CD4-positive, alpha-beta T cell (primary cell): ENCODE measurements around the gene EIF3A. TPM values are rescaled to one million over a fixed set of nuclear protein-coding genes. Genes with fewer than 3 reads are reported as not detected.

Experiments used
- ATAC-seq: fragments of 200-7000 bp; cut with Tn5 transposase; one replicate; pipeline ENCODE4 v1.10.0; 2022; ENCODE audit warnings: mild to moderate bottlenecking; ENCODE audit not compliant: poor library complexity
- CTCF ChIA-PET: fragments of 350-600 bp; sonication (Branson Sonifier 250); formaldehyde crosslinking; loops from one replicate; lab custom pipeline; 2021; ENCODE audit warnings: antibody characterized with exemption, inconsistent platforms; lab: Charles Lee
- POLR2A ChIA-PET: fragments of 350-600 bp; sonication (Branson Sonifier 250); formaldehyde crosslinking; loops from one replicate; lab custom pipeline; 2021; ENCODE audit warnings: antibody characterized with exemption, inconsistent platforms; lab: Charles Lee
- DNase-seq, 14 experiments: peaks; one replicate each; pipeline ENCODE4 v3.0.0-alpha.2; 2013 to 2020; ENCODE audit warnings: mixed read lengths in 2 of 14
- H3K27ac ChIP-seq, 2 donors: one replicate each; pipeline versions ENCODE4 v1.5.1 to v1.7.0; 2013; ENCODE audit warnings: low read length in 2 of 2, low read depth in 1 of 2, mild to moderate bottlenecking in 1 of 2
- H3K27me3 ChIP-seq, 2 experiments: 1 replicate in 1 of 2; 2 replicates in 1 of 2; pipeline versions ENCODE4 v1.6.1 to v1.7.0; 2013; ENCODE audit warnings: low read length in 2 of 2, control low read depth in 1 of 2, mild to moderate bottlenecking in 1 of 2, moderate library complexity in 1 of 2; ENCODE audit not compliant: insufficient read depth in 2 of 2, control insufficient read depth in 1 of 2
- H3K36me3 ChIP-seq: one replicate; pipeline ENCODE4 v1.6.1; 2013; ENCODE audit warnings: low read length, control low read depth; ENCODE audit not compliant: insufficient read depth
- H3K4me1 ChIP-seq: one replicate; pipeline ENCODE4 v1.6.1; 2013; ENCODE audit warnings: low read length, control low read depth; ENCODE audit not compliant: insufficient read depth
- H3K4me3 ChIP-seq: one replicate; pipeline ENCODE4 v1.5.1; 2013; ENCODE audit warnings: mild to moderate bottlenecking, low read length, moderate library complexity
- H3K9me3 ChIP-seq, 2 experiments: 1 replicate in 1 of 2; 2 replicates in 1 of 2; pipeline versions ENCODE4 v1.6.1 to v1.7.0; 2013; ENCODE audit warnings: low read length in 2 of 2, mild to moderate bottlenecking in 2 of 2, control low read depth in 1 of 2, moderate library complexity in 1 of 2; ENCODE audit not compliant: control insufficient read depth in 1 of 2, insufficient read depth in 1 of 2
- H3K27ac Mint-ChIP-seq: one replicate; pipeline ENCODE4 v1.8.0; 2020; ENCODE audit warnings: mixed read lengths
- H3K27me3 Mint-ChIP-seq: one replicate; pipeline ENCODE4 v1.8.0; 2021; ENCODE audit warnings: mixed read lengths
- H3K36me3 Mint-ChIP-seq: one replicate; pipeline ENCODE4 v1.8.0; 2021; ENCODE audit warnings: low read depth, mixed read lengths
- H3K4me1 Mint-ChIP-seq: one replicate; pipeline ENCODE4 v1.8.0; 2021; ENCODE audit warnings: low read depth, mixed read lengths
- H3K4me3 Mint-ChIP-seq: one replicate; pipeline ENCODE4 v1.8.0; 2020; ENCODE audit warnings: mild to moderate bottlenecking, mixed read lengths
- H3K9me3 Mint-ChIP-seq: one replicate; pipeline ENCODE4 v1.8.0; 2020; ENCODE audit warnings: mixed read lengths
- intact Hi-C, 2 experiments: fragments of 100-400 bp; cut with DNase I in 1 of 2; cut with micrococcal nuclease in 1 of 2; formaldehyde crosslinking; loops; one replicate each; pipeline versions ENCODE4 v1.15.1 to v1.9.0; 2023 to 2025; cut with DNase I, micrococcal nuclease
- total RNA-seq, 174 experiments: library from RNA in 2 of 174; stranded (reverse) in 2 of 174; gene quantifications; one replicate each; pipeline ENCODE4 v1.2.3 and lab custom pipeline; 2021 to 2026
- TF ChIP-seq, protein P1 (sequence below): fragments of 200-600 bp; IDR thresholded peaks from one replicate; pipeline ENCODE4 v1.8.0; 2022; ENCODE audit warnings: antibody characterized with exemption, mild to moderate bottlenecking

The EIF3A gene
- total RNA-seq, 2 experiments from 2014 or later: 129 TPM

DNA sequence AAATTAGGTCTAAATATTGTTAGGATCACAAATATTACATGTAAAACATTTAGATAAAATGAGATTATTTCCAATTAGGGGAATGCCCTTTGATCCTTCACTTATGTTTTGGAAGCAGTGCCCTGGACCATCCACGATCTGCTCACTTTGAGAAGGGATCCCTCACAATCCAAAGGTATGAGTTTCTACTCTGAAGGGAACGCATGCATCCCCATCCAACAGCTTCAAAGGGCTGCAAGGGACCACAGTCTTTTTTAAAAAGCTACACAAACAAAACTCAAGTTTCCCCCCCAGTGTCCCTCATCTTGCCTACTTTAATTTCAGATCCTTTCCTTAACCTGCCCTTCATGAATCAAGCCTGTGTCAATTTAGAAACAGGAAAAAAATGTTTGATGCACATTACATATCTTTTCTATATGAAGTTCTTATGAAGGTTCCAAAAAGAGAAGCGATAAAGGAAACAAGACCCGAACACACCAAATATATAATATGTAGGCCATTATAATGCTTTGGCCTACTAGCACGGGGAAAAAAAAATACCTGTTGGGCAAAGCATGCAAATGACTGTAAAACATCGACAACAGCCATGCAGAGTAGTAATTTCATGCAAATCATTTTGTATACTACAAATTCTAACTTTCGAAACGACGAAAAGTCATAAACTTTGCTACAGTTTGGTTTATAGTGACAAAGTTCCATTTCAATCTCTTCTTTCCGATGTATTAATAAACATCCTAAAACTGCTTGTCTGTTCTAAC, 2.0 kb downstream of the EIF3A start:
- DNase-seq: no peak
- H3K9me3 Mint-ChIP-seq: no peaks in the 10 kb centered on the region
- H3K36me3 Mint-ChIP-seq: peaks cover 39% of the 10 kb centered on the region
- H3K9me3 ChIP-seq: no peaks in the 10 kb centered on the region
- H3K27me3 Mint-ChIP-seq: no peaks in the 10 kb centered on the region
- H3K36me3 ChIP-seq: peaks cover 3% of the 10 kb centered on the region
- ChIA-PET CTCF (interaction anchor here (0.6 to 1.5 kb wide), 2 partner anchors 26 to 679 kb away, joined by 3 to 4 read pairs; partner anchors contain the start of gene DENND10), POLR2A (interaction anchor here (0.9 to 5.1 kb wide), 7 partner anchors 8 to 47 kb away, joined by 4 to 41 read pairs (median 5); partner anchors contain the start of gene DENND10)
- peak overlapping the region; percentile 100 for H3K4me3 Mint-ChIP-seq
- intact Hi-C loops: loop anchor here (5.0 to 10.0 kb wide), 3 partner anchors 324 to 794 kb away; partner anchors contain the start of genes CACUL1 (in 1 of the 2), MCMBP (in 1 of the 2) and TIAL1 (in 1 of the 2)
- H3K4me1 Mint-ChIP-seq: peaks cover 66% of the 10 kb centered on the region
- ATAC-seq: no peak
- H3K4me1 ChIP-seq: peaks cover 48% of the 10 kb centered on the region
- H3K27me3 ChIP-seq: no peaks in the 10 kb centered on the region
- TF ChIP-seq, protein P1, sequence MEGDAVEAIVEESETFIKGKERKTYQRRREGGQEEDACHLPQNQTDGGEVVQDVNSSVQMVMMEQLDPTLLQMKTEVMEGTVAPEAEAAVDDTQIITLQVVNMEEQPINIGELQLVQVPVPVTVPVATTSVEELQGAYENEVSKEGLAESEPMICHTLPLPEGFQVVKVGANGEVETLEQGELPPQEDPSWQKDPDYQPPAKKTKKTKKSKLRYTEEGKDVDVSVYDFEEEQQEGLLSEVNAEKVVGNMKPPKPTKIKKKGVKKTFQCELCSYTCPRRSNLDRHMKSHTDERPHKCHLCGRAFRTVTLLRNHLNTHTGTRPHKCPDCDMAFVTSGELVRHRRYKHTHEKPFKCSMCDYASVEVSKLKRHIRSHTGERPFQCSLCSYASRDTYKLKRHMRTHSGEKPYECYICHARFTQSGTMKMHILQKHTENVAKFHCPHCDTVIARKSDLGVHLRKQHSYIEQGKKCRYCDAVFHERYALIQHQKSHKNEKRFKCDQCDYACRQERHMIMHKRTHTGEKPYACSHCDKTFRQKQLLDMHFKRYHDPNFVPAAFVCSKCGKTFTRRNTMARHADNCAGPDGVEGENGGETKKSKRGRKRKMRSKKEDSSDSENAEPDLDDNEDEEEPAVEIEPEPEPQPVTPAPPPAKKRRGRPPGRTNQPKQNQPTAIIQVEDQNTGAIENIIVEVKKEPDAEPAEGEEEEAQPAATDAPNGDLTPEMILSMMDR: no peak
- peak overlapping the region in 1 of 2 donors; percentile 33 for H3K27ac ChIP-seq
- H3K4me3 ChIP-seq: peak overlapping the region; percentile 99
- H3K27ac Mint-ChIP-seq: peak overlapping the region; percentile 99

DNA sequence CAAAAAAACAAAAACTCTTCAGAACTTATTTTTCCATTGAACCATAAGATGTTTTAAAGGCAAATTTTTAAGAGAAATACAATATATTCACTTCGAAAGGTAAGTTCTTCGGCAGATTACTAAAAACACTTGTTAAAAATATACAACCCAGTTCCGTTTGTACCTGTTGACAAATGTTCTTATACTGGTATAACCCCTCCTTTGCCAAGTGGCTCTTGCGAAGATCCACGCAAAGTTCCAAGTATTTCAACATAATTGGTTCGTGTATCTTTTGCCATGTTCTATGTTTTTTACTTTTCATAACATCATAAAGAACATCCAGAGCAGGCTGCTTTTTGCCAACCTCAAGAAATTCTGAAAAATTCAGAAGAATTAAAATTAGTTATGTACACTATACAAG, 7.0 kb downstream of the EIF3A start:
- H3K36me3 ChIP-seq: peaks cover 47% of the 10 kb centered on the region
- H3K4me3 ChIP-seq: no peak overlapping the region
- Mint-ChIP-seq H3K4me3 (peak overlapping the region; percentile 47), H3K9me3 (no peaks in the 10 kb centered on the region), H3K27me3 (no peaks in the 10 kb centered on the region), H3K36me3 (peaks cover 59% of the 10 kb centered on the region), H3K27ac (peak overlapping the region; percentile 69), H3K4me1 (peaks cover 52% of the 10 kb centered on the region)
- POLR2A ChIA-PET: no interaction called here
- CTCF ChIA-PET: no interaction called here
- ATAC-seq (no peak), DNase-seq (no peak)
- no peaks in the 10 kb centered on the region for H3K27me3 ChIP-seq
- intact Hi-C loops: loop anchor here (10.0 kb wide), 2 partner anchors 319 to 521 kb away; partner anchors contain the start of genes CACUL1 (in 1 of the 2) and TIAL1 (in 1 of the 2)
- no peaks in the 10 kb centered on the region for H3K9me3 ChIP-seq
- peaks cover 45% of the 10 kb centered on the region for H3K4me1 ChIP-seq
- TF ChIP-seq, protein P1: no peak
- H3K27ac ChIP-seq: no peak overlapping the region

DNA sequence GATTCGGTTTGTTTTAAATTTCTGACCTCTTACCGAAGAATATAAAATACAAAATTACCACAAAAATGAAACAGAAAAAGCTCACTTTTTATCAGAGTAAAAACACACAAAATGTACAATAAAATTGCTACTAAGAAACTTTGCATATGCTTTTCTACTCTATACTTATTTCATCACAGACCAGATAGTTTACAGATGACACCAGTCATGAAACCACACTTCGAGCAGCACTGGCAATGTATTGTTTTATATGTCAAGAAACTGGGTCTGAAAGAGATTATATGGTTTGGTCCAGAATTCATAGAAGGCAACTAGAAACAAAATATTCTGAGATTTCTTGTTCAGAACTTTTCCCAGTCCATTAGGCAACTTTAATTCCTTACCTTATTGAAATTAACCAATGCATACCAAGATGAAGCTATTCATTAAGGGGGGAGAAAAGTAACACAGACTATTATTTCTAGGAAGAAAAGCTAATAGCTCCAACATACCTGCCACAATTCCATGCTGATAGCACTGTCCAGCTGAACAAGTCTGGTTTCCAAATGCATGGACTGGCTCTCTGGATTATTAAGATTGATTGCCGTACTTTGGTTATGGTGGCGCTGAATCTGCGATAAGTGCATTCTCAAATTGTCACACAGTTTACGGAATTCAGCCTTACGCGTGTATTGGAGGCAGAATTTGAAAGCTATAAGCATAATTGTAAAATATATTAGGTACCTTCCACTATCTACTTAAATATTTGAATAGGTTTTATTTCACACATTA, 10.0 kb downstream of the EIF3A start:
- ChIA-PET POLR2A (interaction anchor here (1.0 to 1.3 kb wide), 2 partner anchors 9 to 34 kb away, joined by 5 to 6 read pairs; partner anchors contain the start of gene DENND10), CTCF (interaction anchor here (1.0 kb wide), 1 partner anchor 54 kb away, joined by 3 read pairs; no protein-coding TSS in a partner anchor)
- H3K9me3 Mint-ChIP-seq: no peaks in the 10 kb centered on the region
- Histone ChIP-seq H3K36me3 (peaks cover 69% of the 10 kb centered on the region), H3K9me3 (no peaks in the 10 kb centered on the region), H3K27ac (no peak overlapping the region), H3K4me3 (no peak overlapping the region), H3K27me3 (no peaks in the 10 kb centered on the region), H3K4me1 (peaks cover 19% of the 10 kb centered on the region)
- no peak overlapping the region for H3K4me3 Mint-ChIP-seq
- TF ChIP-seq, protein P1: no peak
- H3K36me3 Mint-ChIP-seq: peaks cover 84% of the 10 kb centered on the region
- DNase-seq: no peak
- H3K4me1 Mint-ChIP-seq: peaks cover 34% of the 10 kb centered on the region
- no peak for ATAC-seq
- H3K27ac Mint-ChIP-seq: no peak overlapping the region
- H3K27me3 Mint-ChIP-seq: no peaks in the 10 kb centered on the region
- intact Hi-C loops: loop anchor here (10.0 kb wide), 2 partner anchors 316 to 524 kb away; partner anchors contain the start of genes CACUL1 (in 1 of the 2) and TIAL1 (in 1 of the 2)
